NCI-H2171 (cell line): Measurements from ENCODE around the gene CAPSL.
"Not testable (repeated sequence)": the region's sequence is repeated elsewhere in the genome, so short reads cannot be mapped to it uniquely, and the experiment has no call there.

Source experiments
- DNase-seq: peaks from one replicate; lab custom pipeline; 2025; lab: John Stamatoyannopoulos, UW

Gene CAPSL

DNA sequence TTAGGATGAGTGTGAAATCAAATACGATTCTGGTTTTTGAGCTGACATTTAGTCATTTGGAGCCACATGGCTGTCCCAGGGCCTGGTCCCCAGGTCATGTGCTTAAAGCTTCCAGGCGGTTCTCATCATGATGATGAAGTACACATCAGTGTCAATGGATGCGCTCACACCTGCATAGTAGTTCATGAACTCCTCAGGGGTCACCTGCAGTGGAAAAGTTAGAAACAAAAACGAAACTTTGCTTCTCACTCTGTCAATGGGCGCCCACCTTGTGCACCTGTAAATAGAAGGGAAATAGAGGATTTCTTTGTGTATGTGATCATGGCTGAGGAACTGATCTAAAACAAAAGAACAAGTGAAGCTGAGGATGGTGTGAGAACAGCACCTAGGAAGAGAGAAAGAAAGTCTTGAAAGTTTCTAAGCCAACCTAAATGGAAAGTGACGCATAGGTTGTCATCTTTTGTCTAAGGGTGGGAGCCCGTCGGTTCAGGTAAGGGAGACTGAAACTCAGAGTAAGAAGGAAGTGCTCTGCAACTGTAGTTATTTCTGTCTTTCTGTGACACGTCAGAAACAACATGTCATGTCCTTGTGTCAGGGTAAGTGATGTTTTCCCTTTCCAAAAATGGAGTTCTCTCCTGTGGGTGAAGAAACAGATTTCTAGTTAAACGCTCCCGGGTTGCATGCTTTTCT, 33.8 kb downstream of the CAPSL start:
- DNase-seq = no peak

DNA sequence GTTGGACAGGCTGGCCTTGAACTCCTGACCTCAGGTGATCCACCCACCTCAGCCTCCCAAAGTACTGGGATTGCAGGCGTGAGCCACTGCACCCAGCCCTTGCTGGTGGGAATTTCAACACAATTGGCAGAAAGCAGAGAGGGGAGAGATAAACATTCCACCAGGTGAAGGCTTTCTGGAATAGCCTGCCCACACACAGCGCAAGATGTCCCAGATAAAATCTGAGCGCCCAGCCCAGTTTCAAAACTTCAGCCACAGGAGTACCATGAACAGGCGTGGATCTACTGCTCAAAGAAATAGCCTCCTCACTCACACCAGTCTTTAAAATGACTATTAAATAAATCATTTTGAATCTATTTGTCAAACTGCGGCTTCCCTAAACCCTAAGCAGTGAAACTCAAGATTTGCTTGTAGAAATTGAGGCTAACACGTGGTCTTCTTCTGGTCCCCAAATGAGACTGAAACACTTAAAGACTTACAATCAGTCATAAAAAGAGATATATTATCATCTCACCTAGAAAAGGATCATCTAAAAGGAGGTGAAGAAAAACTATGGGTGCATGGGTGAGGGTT, 34.7 kb downstream of the CAPSL start:
- DNase-seq = no peak

DNA sequence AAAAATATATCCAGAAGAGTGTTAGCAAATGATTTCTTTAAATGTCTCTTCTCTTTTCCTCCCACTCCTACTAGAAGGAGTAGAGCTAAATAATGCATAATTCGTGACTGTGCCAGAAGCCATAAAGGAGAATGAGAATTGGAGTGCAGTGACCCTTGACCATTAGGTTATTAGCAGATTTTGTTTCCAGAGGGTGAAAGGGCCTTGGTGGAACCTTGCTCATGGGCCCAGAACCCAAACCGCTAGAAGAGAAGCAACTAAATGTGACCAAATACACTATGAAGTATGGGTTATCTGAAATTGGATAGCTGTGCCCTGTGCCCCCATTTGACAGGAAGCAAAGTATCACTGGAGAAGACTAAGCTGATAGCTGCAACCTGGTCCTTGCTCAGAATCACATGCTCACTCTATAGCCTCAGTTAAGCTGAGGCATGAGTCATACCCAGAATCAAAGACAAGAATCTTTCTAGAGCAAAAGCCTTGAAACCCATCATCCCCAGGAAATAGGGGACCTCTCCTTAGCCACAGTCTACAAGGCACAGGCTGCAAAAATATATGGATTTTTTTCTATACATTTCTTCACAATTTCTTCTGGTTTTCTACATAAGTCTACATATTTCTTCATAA, 36.3 kb downstream of the CAPSL start:
- no peak for DNase-seq

DNA sequence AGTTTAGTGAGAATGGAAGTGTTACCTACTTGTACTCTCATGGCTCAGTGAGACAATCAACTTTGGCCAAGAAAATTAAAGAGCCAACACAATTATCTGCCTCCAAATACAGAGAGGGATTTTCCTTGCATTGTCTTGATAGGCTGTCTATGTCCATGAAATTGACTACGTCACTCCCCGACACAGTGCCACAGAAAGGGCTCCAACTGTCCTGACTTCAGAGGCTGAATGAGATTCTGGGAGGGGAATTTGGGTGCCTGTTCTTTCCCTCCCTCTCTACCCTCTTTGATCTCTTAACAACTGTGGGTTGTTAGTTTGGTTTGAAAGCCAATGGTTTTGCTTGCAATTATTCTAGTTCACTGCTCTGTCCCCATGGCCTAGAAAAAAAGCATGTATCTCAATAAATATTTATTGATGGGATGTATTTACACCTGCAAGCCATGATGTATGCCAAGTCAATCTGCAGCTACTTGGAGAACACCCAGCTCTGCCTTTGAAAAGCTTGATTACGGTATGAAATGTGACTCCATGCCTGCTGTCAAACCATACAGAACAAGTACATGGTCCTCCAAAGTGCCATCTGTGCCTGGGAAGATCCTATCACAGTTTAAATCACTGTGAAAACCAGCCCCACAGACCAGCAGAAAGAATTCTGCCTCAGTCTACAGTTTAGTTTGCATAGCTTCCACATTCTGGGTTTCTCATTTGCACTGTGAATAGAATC, 37.3 kb downstream of the CAPSL start:
- peak; percentile 94 for DNase-seq

DNA sequence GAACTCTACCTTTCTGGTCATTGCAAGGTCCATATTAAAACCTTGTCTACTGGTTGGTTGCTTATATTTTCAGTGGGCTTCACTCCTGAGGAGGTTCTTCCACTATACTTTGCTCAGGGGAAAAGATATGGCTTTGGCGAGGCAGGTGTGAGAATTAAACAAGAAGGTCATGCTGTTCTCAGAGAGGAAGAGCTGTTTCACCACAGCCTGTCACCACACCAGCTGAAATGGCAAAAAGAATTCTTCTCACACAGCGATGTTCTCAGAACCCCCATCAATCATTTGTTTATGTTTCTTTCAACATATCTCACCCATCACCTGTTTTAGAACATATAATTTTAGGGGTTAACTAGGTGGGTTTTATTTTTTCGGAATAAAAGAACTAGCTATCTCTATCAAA, 38.6 kb downstream of the CAPSL start:
- DNase-seq = peak; percentile 52

DNA sequence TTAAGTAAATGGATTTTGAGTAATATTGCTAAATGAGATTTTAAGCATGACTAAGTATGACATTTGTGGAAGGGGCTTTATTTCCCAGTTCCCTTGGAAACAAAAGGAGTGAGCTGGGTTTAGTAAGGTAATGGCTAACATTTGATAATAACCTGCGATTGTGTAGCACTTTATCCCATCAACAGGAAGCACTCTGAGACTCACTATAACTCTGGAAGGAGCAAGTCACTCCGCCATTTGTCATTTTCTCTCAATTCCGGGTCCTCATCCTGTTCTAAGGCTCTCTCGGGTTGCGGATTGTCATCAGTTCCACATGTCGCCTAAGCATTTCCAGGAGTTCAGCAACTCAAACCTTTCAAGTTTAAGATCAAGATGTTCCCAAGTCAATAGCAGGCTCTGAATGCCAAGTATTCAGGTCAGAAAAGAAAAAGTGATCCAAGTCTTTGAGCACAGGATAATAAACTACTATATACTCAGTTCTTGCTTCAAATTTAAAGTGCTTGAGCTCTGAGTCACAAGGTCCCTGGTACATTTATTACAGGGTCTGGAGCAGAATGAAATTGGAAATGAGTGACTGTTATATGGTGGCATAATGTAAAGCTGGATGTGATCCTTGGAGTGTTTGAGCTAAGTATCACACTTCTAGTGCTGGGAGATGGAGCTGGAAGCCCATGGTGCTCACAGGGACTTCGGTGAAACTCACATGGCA, 39.3 kb downstream of the CAPSL start:
- DNase-seq = no peak

DNA sequence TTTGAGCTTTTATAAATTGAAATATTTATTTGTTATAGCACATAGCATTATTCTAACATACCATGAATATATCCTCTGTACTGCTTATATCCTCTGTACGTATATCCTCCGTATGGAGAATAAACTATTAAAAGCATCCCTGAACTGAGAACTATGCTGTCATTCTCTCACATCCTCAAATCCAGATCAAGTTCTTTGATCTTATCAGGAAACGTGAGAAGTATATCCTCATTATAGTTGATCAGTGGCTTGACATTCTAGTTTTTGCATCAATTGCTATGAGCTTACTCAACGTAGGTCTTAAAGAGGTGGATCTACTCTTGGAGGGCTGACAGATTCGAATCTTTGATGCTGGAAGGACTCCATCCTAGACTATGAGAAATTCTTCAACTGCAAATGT, 44.3 kb downstream of the CAPSL start:
- no peak for DNase-seq

DNA sequence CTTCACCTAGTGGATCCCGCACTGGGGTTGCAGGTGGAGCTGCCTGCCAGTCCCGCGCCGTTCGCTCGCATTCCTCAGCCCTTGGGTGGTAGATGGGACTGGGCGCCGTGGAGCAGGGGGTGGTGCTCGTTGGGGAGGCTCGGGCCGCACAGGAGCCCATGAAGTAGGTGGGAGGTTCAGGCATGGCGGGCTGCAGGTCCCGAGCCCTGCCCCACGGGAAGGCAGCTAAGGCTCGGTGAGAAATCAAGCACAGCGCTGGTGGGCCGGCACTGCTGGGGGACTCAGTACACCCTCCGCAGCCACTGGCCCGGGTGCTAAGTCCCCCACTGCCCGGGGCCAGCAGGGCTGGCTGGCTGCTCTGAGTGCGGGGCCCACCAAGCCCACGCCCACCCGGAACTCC, 45.6 kb downstream of the CAPSL start:
- DNase-seq = not testable (repeated sequence)

DNA sequence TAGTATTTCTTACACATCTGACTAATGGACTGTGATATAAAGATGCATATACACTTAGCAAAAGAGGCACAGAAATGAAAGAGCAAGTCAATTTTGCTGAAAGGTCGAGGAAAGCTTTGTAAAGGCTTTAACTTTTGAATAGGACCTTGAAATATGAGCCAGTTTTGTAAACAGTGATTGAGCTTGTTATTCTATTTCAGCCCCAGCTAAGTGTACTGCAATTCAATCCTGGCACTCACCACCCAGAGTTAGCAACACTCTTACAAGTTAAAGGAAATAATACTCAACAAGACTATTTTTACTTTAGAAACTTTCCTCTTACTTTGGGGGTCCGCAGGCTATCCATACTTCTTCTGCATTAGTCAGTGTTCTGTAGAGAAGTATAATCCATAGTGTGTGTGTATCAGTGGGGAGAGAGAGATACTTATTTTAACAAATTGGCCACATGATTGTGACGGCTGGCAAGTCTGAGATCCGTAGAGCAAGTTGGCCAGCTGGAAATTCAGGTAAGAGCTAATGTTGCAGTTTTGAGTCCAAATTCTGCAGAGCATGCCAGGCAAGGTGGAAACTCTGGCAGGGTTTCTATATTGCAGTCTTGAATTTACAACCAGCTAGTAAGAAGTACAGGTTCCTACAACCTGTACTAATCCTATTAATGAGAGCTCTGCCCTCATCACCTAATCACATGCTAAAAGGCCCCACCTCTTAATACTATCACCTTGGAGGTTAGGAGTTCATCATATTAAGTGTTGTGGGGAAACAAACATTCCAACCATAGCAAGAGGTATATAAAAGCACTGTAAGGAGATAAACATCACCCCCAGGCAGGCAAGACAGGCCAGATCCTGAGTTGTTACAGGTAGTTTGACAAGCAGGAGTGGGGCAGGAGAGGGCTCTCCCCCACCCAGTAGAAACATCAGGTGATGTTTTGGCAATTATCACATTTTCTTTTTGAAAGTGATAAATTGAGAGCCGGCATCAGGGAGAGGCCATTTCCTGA, 48.1 kb downstream of the CAPSL start:
- DNase-seq = no peak

DNA sequence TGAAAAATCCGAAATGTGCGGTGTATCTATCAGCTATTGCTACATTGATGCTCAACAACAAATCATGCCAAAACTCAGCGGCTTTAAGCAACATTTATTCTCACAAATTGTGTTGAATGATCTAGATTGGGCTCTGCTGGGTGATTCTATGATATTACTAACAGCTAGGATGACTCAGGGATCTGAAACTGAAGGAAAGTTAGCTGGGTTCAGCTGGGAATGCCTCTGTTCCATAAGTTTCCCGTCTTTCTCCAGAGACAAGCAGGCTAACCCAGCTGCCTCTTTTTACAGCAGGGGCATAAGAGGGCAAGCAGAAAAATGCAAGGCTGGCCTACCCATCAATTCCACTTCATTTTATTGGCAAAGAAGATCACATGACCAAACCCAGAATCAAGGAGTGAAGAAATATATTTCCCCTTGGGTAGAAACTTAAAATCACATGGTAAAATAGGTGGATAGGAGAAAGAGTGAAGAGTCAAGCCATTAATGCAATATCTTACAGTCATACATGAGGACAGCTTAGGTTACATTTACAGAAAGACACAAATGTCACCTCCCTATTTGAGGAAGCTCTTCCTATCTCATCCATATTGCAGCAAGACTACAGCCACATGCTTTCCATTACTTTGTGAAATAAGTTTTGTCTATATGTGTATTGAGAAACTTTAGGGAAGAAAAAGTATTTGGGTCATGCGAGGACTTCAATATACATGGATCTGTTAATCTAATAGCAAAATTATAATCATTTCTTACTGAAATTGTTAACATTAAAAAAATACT, 50.9 kb downstream of the CAPSL start:
- no peak for DNase-seq

DNA sequence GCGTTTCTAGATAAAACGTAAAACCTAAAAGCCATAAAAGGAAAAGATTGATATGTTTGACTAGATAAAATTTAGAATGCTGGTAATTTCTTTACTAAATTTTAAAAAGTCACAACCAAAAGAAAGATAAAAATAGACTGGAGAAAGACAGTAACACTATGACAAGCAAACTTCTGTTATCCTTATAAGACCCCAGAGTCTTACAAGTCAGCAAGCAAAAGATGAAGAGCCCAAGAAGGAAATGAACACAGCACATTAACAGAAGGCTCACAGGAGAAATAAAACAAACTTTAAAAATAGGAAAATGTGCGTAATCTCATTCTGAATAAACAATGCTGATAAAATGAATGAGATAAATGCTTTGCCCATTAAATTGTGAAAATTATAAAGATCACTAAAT, 52.0 kb downstream of the CAPSL start:
- DNase-seq = no peak

DNA sequence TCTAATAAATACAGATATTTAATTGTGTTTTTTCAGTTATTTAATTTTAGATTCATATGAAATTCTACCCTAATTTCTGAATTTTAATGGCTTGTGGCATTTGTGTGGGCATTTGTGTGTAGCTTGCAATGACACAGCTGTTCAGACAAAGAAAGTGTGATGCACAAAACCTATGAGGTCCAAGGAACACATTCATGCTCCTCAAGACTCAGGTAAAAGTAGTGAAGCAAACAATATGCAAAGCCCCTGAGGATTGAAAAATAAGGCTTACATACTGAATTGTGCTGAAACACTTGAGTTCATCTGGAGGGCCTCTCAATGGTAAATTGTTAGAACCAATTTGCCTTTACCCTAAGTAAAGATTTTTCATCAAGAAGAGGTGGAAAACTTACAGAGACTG, 53.6 kb downstream of the CAPSL start:
- no peak for DNase-seq

DNA sequence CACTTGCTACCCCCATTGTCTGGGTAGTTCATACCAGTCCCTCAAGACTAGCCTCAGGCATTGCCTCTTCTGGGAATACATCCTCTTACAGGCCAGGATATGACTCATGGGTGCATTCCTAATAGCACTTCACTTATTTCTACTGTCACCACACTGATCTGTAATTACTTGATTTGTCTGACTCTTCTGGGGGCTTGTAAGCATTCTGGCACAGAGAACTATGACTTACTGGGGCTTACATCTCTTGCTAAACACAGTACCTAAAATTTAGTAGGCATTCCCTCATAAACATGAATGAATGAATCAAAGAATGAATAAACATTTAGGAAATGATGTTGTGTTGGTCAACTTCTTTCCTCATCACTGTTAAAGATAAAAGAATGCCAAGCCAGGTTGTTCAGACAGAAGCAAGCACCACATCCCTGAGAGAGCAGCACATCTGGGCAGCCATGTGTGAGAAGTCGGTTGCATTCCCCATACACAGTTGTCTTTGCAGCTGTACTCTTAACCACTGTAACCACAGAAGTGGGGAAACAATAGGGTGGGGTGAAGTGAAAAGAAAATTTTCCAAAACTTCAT, 54.1 kb downstream of the CAPSL start:
- no peak for DNase-seq

DNA sequence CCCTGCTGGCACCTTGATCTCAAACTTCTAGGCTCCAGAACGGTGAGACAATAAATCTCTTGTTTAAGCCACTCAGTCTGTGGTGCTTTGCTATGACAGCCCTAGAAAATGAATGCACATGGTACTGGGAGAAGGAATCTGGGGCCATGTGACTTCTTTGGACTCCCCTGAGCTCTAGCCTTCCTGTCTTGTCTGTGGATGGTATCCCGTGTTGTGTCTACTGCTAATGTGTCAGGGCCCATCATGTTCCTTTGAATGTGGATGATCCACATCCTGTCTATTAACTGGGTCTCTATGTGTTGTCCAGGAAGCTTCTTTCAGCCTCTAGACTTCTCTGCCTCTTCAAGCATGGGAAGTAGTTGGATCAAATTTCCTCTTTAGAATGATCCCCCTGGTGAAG, 56.7 kb downstream of the CAPSL start:
- DNase-seq = no peak

DNA sequence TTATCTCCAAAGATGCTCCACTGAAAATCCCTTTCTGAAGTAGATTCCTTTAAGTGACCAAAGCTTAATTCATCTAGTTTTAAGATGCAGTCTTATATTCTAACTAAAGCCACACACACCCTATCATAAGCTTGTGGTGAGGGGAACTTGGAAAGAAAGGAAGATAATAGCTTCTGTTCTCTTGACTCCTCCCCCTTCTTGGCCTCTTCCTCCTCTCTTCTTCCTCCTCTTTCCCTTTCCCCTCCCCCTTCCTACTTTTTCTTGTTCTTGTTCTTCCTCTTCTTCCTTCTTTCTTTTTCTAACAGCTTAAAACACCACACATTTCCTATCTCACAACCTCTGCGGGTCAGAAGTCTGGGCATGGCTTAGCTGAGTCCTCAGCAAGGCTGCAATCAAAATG, 58.3 kb downstream of the CAPSL start:
- DNase-seq = no peak

DNA sequence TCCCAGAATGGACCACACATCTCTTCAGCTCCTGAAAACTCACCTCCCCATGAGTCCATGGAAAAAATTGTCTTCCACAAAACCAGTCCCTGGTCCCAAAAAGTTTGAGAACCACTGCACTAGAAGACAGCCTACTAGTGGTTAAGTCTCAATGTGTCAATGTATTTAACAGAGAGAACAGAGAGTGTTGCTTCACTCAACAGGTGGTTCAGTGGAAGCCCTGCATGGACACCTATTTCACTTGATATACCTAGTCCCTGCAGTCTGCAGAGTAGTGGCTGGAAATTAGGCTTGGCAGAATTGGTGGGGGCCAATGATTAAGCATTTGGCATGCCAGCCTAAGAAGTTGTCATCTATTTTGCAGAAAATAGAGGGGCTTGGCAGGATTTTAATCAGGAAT, 58.8 kb downstream of the CAPSL start:
- no peak for DNase-seq

DNA sequence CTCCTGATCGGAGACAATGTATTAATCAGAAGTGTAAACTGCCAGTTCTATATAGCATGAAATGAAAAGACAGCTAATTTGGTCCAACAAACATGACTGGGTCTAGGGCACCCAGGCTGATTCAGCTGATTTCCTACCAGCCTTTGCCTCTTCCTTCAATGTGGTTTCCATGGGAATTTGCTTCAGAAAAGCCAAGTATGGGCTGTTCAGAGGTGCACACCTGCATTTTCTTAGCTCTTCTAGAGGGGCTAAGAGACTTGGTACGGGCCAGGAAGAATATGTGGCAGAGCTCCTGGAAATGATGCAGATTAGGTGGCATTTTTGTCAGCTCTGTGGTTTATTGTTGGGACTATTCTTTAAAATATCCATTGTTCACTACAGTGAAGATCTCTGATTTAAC, 59.3 kb downstream of the CAPSL start:
- no peak for DNase-seq

DNA sequence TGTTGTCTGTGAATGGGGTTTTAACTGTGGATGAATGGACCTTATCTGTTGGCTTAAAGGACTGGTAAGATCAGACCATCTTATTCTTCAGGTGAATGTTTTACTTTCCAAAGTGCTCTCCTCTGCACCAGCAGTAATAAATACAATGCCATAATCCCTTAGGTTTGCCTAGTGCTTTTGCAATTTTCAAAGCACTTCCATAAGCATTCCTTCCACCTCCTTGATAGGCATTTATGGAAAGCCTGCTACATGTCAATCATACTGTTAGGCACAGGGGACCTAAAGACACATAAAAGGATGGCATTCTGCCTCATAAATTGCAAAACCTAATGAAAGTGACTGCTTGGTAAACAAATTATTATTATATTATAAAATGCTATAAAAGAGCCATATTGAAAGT, 60.3 kb downstream of the CAPSL start:
- DNase-seq = no peak

DNA sequence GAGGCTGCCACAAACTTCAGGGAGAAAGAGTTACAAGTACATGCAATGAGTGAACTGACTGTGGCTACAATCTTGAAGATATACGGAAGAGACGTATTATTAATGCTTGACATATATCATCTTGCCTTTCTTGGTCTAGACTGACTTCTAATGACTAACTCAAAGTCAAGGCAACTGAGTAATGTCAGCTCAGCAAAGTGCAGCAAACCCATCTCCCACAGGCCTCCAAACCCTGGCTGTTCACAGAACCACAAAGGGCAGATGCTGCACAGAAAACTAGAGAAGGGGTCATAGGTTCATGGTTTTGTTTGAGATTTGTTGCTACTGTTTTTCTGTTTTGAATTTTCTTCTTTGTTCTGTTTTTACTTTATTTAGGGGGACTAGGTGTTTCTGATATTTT, 60.8 kb downstream of the CAPSL start:
- DNase-seq = no peak

DNA sequence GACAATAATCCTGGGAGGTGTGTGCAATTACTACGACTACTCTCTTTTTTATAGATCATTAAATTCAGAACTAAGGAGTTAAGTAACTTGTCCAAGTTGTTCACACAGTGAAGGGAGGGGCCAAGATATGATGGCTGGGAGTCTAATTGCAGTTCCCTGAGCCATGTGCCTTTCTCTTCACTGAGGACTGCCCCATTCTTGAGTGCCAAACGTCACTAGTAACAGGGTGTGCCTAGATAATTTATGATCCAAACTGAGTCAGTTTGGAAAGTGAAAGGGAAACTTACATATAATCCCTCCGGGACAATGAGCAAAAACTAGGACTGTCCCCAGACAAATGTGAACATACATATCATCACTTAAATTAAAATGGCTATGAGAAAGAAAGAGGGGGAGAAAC, 61.5 kb downstream of the CAPSL start:
- no peak for DNase-seq
